NCI-H748 treated with DMSO at 0.1 percent for 48 hours (cell line): ENCODE data around the gene POLR3B.
"Not testable (repeated sequence)": the region's sequence is repeated elsewhere in the genome, so short reads cannot be mapped to it uniquely, and the experiment has no call there.

Experiments used
- DNase-seq: peaks from one replicate; lab custom pipeline; 2025; lab: John Stamatoyannopoulos, UW

The POLR3B gene

GRCh38 chr12:106459534-106459933 is 102.0 kb downstream of the POLR3B start:
- DNase-seq = no peak

GRCh38 chr12:106461730-106462129 is 104.2 kb downstream of the POLR3B start:
- DNase-seq = no peak

GRCh38 chr12:106465605-106466004 is 108.1 kb downstream of the POLR3B start:
- DNase-seq = not testable (repeated sequence)

GRCh38 chr12:106475662-106476061 is 118.1 kb downstream of the POLR3B start:
- not testable (repeated sequence) for DNase-seq

GRCh38 chr12:106477627-106478026 is 120.1 kb downstream of the POLR3B start:
- DNase-seq = not testable (repeated sequence)

- DNase-seq = no peak
Measured at GRCh38 chr12:106480251-106480650, 122.7 kb downstream of the POLR3B start.

- no peak for DNase-seq
Measured at GRCh38 chr12:106481246-106481645, 123.7 kb downstream of the POLR3B start.

GRCh38 chr12:106487664-106488063 is 130.1 kb downstream of the POLR3B start:
- no peak for DNase-seq

- DNase-seq = no peak
Measured at GRCh38 chr12:106488884-106489283, 131.3 kb downstream of the POLR3B start.

- no peak for DNase-seq
Measured at GRCh38 chr12:106490264-106490663, 132.7 kb downstream of the POLR3B start.

- no peak for DNase-seq
Measured at GRCh38 chr12:106492857-106493256, 135.3 kb downstream of the POLR3B start.

- no peak for DNase-seq
Measured at GRCh38 chr12:106493531-106493930, 136.0 kb downstream of the POLR3B start.

GRCh38 chr12:106495354-106495965 is 137.9 kb downstream of the POLR3B start:
- no peak for DNase-seq

GRCh38 chr12:106498056-106498455 is 140.5 kb downstream of the POLR3B start:
- no peak for DNase-seq

GRCh38 chr12:106499628-106500027 is 142.1 kb downstream of the POLR3B start:
- no peak for DNase-seq

GRCh38 chr12:106506691-106507090 is 149.1 kb downstream of the POLR3B start:
- DNase-seq = peak; percentile 26

GRCh38 chr12:106508966-106509365 is 151.4 kb downstream of the POLR3B start:
- DNase-seq = no peak

GRCh38 chr12:106511365-106511764 is 153.8 kb downstream of the POLR3B start:
- DNase-seq = no peak

GRCh38 chr12:106517314-106517713 is 159.8 kb downstream of the POLR3B start:
- no peak for DNase-seq

GRCh38 chr12:106519607-106520021 is 162.1 kb downstream of the POLR3B start:
- no peak for DNase-seq

GRCh38 chr12:106521901-106522300 is 164.4 kb downstream of the POLR3B start:
- DNase-seq = no peak

GRCh38 chr12:106522708-106523107 is 165.2 kb downstream of the POLR3B start:
- DNase-seq = no peak

GRCh38 chr12:106527356-106527755 is 169.8 kb downstream of the POLR3B start:
- no peak for DNase-seq

- DNase-seq = no peak
Measured at GRCh38 chr12:106541201-106541600, 183.7 kb downstream of the POLR3B start.
